Heart left ventricle (tissue), 16 donors: ENCODE data around the gene USP2. TPM values are rescaled to one million over a fixed set of nuclear protein-coding genes. Genes with fewer than 3 reads are reported as not detected.
"Not testable (repeated sequence)": the region's sequence is repeated elsewhere in the genome, so short reads cannot be mapped to it uniquely, and the experiment has no call there.

ENCODE experiments used
- ATAC-seq, 4 donors: fragments of 200-7000 bp; cut with Tn5 transposase; one replicate each; pipeline ENCODE4 v1.9.1; 2020 to 2022; ENCODE audit warnings: moderate library complexity in 4 of 4, mild to moderate bottlenecking in 3 of 4, moderate number of reproducible peaks in 1 of 4
- DNase-seq, 5 donors: peaks; one replicate each; pipeline ENCODE4 v3.0.0-alpha.2; 2020
- H3K27ac ChIP-seq, 12 donors: fragments of 200-600 bp; sonication (generic) in 4 of 12; one replicate each; pipeline versions ENCODE4 v1.5.0 to v1.8.0; 2016 to 2022; ENCODE audit warnings: mild to moderate bottlenecking in 2 of 12
- H3K27me3 ChIP-seq, 9 donors: fragments of 200-600 bp; sonication (generic) in 2 of 9; one replicate each; pipeline versions ENCODE4 v1.5.1 to v1.8.0; 2016 to 2022; ENCODE audit warnings: mild to moderate bottlenecking in 3 of 9
- H3K36me3 ChIP-seq, 9 donors: fragments of 200-600 bp; sonication (generic) in 2 of 9; one replicate each; pipeline versions ENCODE4 v1.5.0 to v1.8.0; 2018 to 2022; ENCODE audit warnings: mild to moderate bottlenecking in 2 of 9
- H3K4me1 ChIP-seq, 12 donors: fragments of 200-600 bp; sonication (generic) in 4 of 12; one replicate each; pipeline versions ENCODE4 v1.5.0 to v1.8.0; 2016 to 2022; ENCODE audit warnings: mild to moderate bottlenecking in 3 of 12
- H3K4me3 ChIP-seq, 12 donors: fragments of 200-600 bp; sonication (generic) in 4 of 12; one replicate each; pipeline versions ENCODE4 v1.5.0 to v1.8.0; 2017 to 2022; ENCODE audit warnings: mild to moderate bottlenecking in 9 of 12, moderate library complexity in 4 of 12
- H3K9me3 ChIP-seq, 12 donors: fragments of 200-600 bp; sonication (generic) in 4 of 12; one replicate each; pipeline versions ENCODE4 v1.5.0 to v1.8.0; 2016 to 2022; ENCODE audit warnings: mild to moderate bottlenecking in 1 of 12
- CTCF ChIP-seq, 12 donors: fragments of 200-600 bp; sonication (generic) in 4 of 12; IDR thresholded peaks; one replicate each; pipeline versions ENCODE4 v1.5.0 to v1.8.0; 2018 to 2022; ENCODE audit warnings: antibody characterized with exemption in 12 of 12, mild to moderate bottlenecking in 5 of 12
- POLR2A ChIP-seq, 2 donors: fragments of 450-650 bp; IDR thresholded peaks; one replicate each; pipeline ENCODE4 v1.6.1; 2017; ENCODE audit warnings: antibody characterized with exemption in 2 of 2, mild to moderate bottlenecking in 2 of 2, moderate library complexity in 2 of 2
- WGBS, 4 donors: extraction: QIAGEN DNeasy Blood & Tissue Kit in 2 of 4; methylation state at CpG; one replicate each; pipeline versions ENCODE4 v1.1.5 to v1.1.7; 2013 to 2018; 5-methylcytosine and 5-hydroxymethylcytosine counted together
- intact Hi-C, 10 donors: fragments of 100-400 bp; cut with DNase I; formaldehyde crosslinking; loops; one replicate each; pipeline versions ENCODE4 v1.11.1 to v1.14.2; 2022
- polyA plus RNA-seq, 2 donors: library from polyadenylated mRNA; stranded (reverse); fragments of 200-250 nt; gene quantifications; one replicate each; pipeline ENCODE4 v1.2.3, GENCODE V29; 2013
- total RNA-seq, 9 donors: library from RNA; depleted of rRNA in 2 of 9; stranded (reverse); fragments of >200 nt in 2 of 9; fragmentation: NEBNext Ultra II Directional in 3 of 9; extraction: Animal tissue kit (Norgen Biotek cat#: 25700) in 3 of 9; gene quantifications; one replicate each; pipeline versions ENCODE4 v1.1.0 to v1.2.4, GENCODE V29; 2016 to 2023
- donor health status: ischemic (EF 13 %, LVEDD 7.1; RV severe dilation, severe dysfunction).
- donor health status: healthy with polysubstance abuse.
- donor health status: DM: no; HTN: yes; CAD: no.
- donor health status: DM: no; HTN: no; CAD: no.
- donor health status: ischemic (EF 25% LVEDD 6.9; RV normal size, moderate dysfunction).
- donor health status: ischemic (EF 25% LVEDD 5.7; RV mildly dilated, moderate dysfunction).
- donor health status: healthy.
- donor health status: DM: yes; HTN: yes; CAD: no.
- donor health status: ischemic (EF 35%, LVEDD 5.7; RV mildly dilated, moderate dysfunction).
- donor health status: nonischemic (EF 11% LVEDD 7.7; RV severe dilation, severe dysfunction).
- donor health status: DM: yes; HTN: yes; CAD: no.
- donor health status: PGD.
- donor health status: ischemic (EF 29% LVEDD 5.4; RV normal size, mild dysfunction).
- donor health status: nonischemic (EF 23%, LVEDD 6.1; RV moderate dilation, normal function).

The USP2 gene
- total and polyA plus RNA-seq, 11 donors: 53.7 to 138 (median 108) TPM

- no peaks in the 10 kb centered on the region for H3K36me3 ChIP-seq
- no peak for ATAC-seq
- no peaks in the 10 kb centered on the region for H3K27me3 ChIP-seq
- 84 to 90% (median 88%) methylated on average over 3 of the region's 3 CpGs for WGBS, 4 donors
- TF ChIP-seq POLR2A (IDR thresholded peaks at IDR 0.05) (no peak), CTCF (IDR thresholded peaks at IDR 0.05) (no peak)
- intact Hi-C loops: no loop called here
- H3K27ac ChIP-seq: no peak overlapping the region
- H3K4me1 ChIP-seq: no peaks in the 10 kb centered on the region
- DNase-seq: no peak
- peaks cover 0 to 11% (median 5%) of the 10 kb centered on the region in 12 donors for H3K9me3 ChIP-seq
- H3K4me3 ChIP-seq: no peak overlapping the region
Observed at GRCh38 chr11:119406005-119406404, 24.5 kb upstream of the USP2 start.

- WGBS, 4 donors: 92 to 99% (median 96%) methylated on average over 6 of the region's 6 CpGs
Observed at GRCh38 chr11:119405448-119405847, 24.0 kb upstream of the USP2 start.

GRCh38 chr11:119404872-119405271, 23.4 kb upstream of the USP2 start:
- ATAC-seq (no peak), DNase-seq (no peak)
- Histone ChIP-seq H3K9me3 (peaks cover 0 to 23% (median 12%) of the 10 kb centered on the region in 12 donors), H3K4me3 (no peak overlapping the region), H3K27me3 (no peaks in the 10 kb centered on the region), H3K36me3 (no peaks in the 10 kb centered on the region), H3K4me1 (no peaks in the 10 kb centered on the region), H3K27ac (no peak overlapping the region)
- 81 to 89% (median 82%) methylated on average over 2 of the region's 2 CpGs for WGBS, 4 donors
- intact Hi-C loops: no loop called here
- TF ChIP-seq CTCF (IDR thresholded peaks at IDR 0.05) (no peak), POLR2A (IDR thresholded peaks at IDR 0.05) (no peak)

More at GRCh38 chr11:119405448-119405847, 24.0 kb upstream of the USP2 start:
- H3K27me3 ChIP-seq, H3K4me1 ChIP-seq, H3K36me3 ChIP-seq, H3K4me3 ChIP-seq, DNase-seq, ATAC-seq, intact Hi-C loops, H3K27ac ChIP-seq: not testable (repeated sequence)
- H3K9me3 ChIP-seq: peaks cover 0 to 17% (median 10%) of the 10 kb centered on the region in 12 donors

- ATAC-seq (no peak), DNase-seq (no peak)
- Histone ChIP-seq H3K27me3 (no peaks in the 10 kb centered on the region), H3K27ac (no peak overlapping the region), H3K36me3 (no peaks in the 10 kb centered on the region), H3K9me3 (peaks cover 0 to 40% (median 19%) of the 10 kb centered on the region in 12 donors), H3K4me3 (no peak overlapping the region), H3K4me1 (no peaks in the 10 kb centered on the region)
- intact Hi-C loops: no loop called here
- TF ChIP-seq CTCF (IDR thresholded peaks at IDR 0.05) (no peak), POLR2A (IDR thresholded peaks at IDR 0.05) (no peak)
- 75 to 87% (median 77%) methylated on average over 5 of the region's 5 CpGs for WGBS, 4 donors
Observed at GRCh38 chr11:119403021-119403420, 21.5 kb upstream of the USP2 start.

GRCh38 chr11:119402470-119402869, 21.0 kb upstream of the USP2 start:
- ATAC-seq: no peak
- TF ChIP-seq CTCF (IDR thresholded peaks at IDR 0.05) (no peak), POLR2A (IDR thresholded peaks at IDR 0.05) (no peak)
- Histone ChIP-seq H3K9me3 (peaks cover 0 to 46% (median 23%) of the 10 kb centered on the region in 12 donors), H3K27ac (no peak overlapping the region), H3K27me3 (no peaks in the 10 kb centered on the region), H3K36me3 (no peaks in the 10 kb centered on the region), H3K4me1 (no peaks in the 10 kb centered on the region), H3K4me3 (no peak overlapping the region)
- intact Hi-C loops: no loop called here
- WGBS, 4 donors: 80 to 95% (median 88%) methylated on average over 8 of the region's 8 CpGs
- DNase-seq: no peak
